HepG2 (cell line): Measurements from ENCODE around the gene AREL1. TPM values are rescaled to one million over a fixed set of nuclear protein-coding genes. Genes with fewer than 3 reads are reported as not detected.

Experiments used
- CEBPB ChIP-seq: IDR thresholded peaks from 2 replicates; pipeline ENCODE4 v1.6.1; 2011; ENCODE audit warnings: low read depth, low read length, improper control_type of control experiment, borderline replicate concordance
- DRAP1 ChIP-seq: IDR thresholded peaks from 2 replicates; pipeline ENCODE4 v1.6.1; 2016; ENCODE audit warnings: missing genetic modification reagents, missing compliant biosample characterization
- ETV5 ChIP-seq: IDR thresholded peaks from 2 replicates; pipeline ENCODE4 v1.6.1; 2018; ENCODE audit warnings: missing biosample characterization, missing genetic modification reagents, inconsistent platforms, borderline replicate concordance
- HMGXB3 ChIP-seq: sonication (generic); formaldehyde crosslinking; IDR thresholded peaks from 2 replicates; pipeline ENCODE4 v1.4.0; 2020; ENCODE audit warnings: missing genetic modification reagents, borderline replicate concordance
- IRF9 ChIP-seq: sonication (generic); formaldehyde crosslinking; IDR thresholded peaks from 2 replicates; pipeline ENCODE4 v1.8.0; 2022; ENCODE audit warnings: missing genetic modification reagents, mild to moderate bottlenecking, borderline replicate concordance
- MIER2 ChIP-seq: IDR thresholded peaks from 2 replicates; pipeline ENCODE4 v1.6.1; 2016; ENCODE audit warnings: missing biosample characterization, missing genetic modification reagents
- MIXL1 ChIP-seq: IDR thresholded peaks from 2 replicates; pipeline ENCODE4 v1.6.1; 2016
- NFIB ChIP-seq: sonication (generic); formaldehyde crosslinking; IDR thresholded peaks from 2 replicates; pipeline ENCODE4 v1.9.0; 2021; ENCODE audit warnings: missing genetic modification reagents, mild to moderate bottlenecking, borderline replicate concordance
- NONO ChIP-seq, 2 experiments: fragments of 450-650 bp in 1 of 2; sonication (generic) in 1 of 2; formaldehyde crosslinking in 1 of 2; IDR thresholded peaks in 1 of 2; conservative IDR thresholded peaks in 1 of 2; 2 replicates each; pipeline versions ENCODE4 v1.6.1 to v1.8.0; 2017 to 2022; ENCODE audit warnings: mild to moderate bottlenecking in 1 of 2, missing genetic modification reagents in 1 of 2, moderate library complexity in 1 of 2
- RORA ChIP-seq: sonication (generic); formaldehyde crosslinking; IDR thresholded peaks from 2 replicates; pipeline ENCODE4 v1.5.0; 2020; ENCODE audit warnings: mild to moderate bottlenecking, missing genetic modification reagents, moderate library complexity
- SNAPC4 ChIP-seq: sonication (generic); formaldehyde crosslinking; IDR thresholded peaks from 2 replicates; pipeline ENCODE4 v1.4.0; 2020; ENCODE audit warnings: mild to moderate bottlenecking, missing genetic modification reagents
- TBL1XR1 ChIP-seq: fragments of 150-350 bp; IDR thresholded peaks from 2 replicates; pipeline ENCODE4 v1.6.1; 2014; ENCODE audit warnings: borderline replicate concordance, low read length; ENCODE audit not compliant: partially characterized antibody
- XRCC5 ChIP-seq: fragments of 200-400 bp; formaldehyde crosslinking; optimal IDR thresholded peaks from 2 replicates; pipeline ENCODE3; 2017; ENCODE audit warnings: mild to moderate bottlenecking, low read length
- ZFP90 ChIP-seq: sonication (generic); formaldehyde crosslinking; IDR thresholded peaks from 2 replicates; pipeline ENCODE4 v1.8.0; 2022; ENCODE audit warnings: missing genetic modification reagents, mild to moderate bottlenecking, inconsistent platforms, borderline replicate concordance
- ZNF740 ChIP-seq: sonication (generic); formaldehyde crosslinking; IDR thresholded peaks from 2 replicates; pipeline ENCODE4 v1.4.0; 2020; ENCODE audit warnings: missing genetic modification reagents
- ZSCAN21 ChIP-seq: sonication (generic); formaldehyde crosslinking; IDR thresholded peaks from 2 replicates; pipeline ENCODE4 v1.8.0; 2022; ENCODE audit warnings: mild to moderate bottlenecking, missing genetic modification reagents, moderate library complexity, borderline replicate concordance
- polyA plus RNA-seq, 8 experiments: library from polyadenylated mRNA; depleted of rRNA in 3 of 8; stranded (reverse) in 7 of 8; unstranded in 1 of 8; fragments of >200 nt; fragmentation: Illumina TruSeq in 4 of 8; extraction: Trizol in 4 of 8; gene quantifications; 2 replicates each; pipeline versions ENCODE4 v1.2.1 to v1.2.3, GENCODE V29; 2011 to 2016; ENCODE audit warnings: low read depth in 4 of 8, missing spikeins in 1 of 8, mixed read lengths in 1 of 8; ENCODE audit not compliant: insufficient read depth in 1 of 8
- total RNA-seq, 5 experiments: library from RNA; depleted of rRNA; stranded (reverse); fragments of >200 nt; fragmentation: Illumina TruSeq; extraction: Trizol; gene quantifications; 2 replicates each; pipeline ENCODE4 v1.2.3, GENCODE V29; 2016; ENCODE audit warnings: low read depth in 1 of 5

AREL1 gene
- total and polyA plus RNA-seq, 2 of the 13 experiments (the other 11 are each of a cell fraction or from before 2014, with no cell fraction given): 21.3 to 25.4 TPM

- TF ChIP-seq SNAPC4 (CRISPR knock-in tag) (no peak), ZSCAN21 (no peak), XRCC5 (peak; percentile 53), HMGXB3 (CRISPR knock-in tag) (peak; percentile 70; the same call in 1 of the 2 replicates), ZFP90 (CRISPR knock-in tag) (no peak), MIER2 (CRISPR knock-in tag) (0 out of 2 replicates have a peak, but pooled peaks have one; percentile 19), DRAP1 (peak; percentile 63), NONO (IDR thresholded peaks at IDR 0.05) (no peak), NONO (CRISPR knock-in tag; conservative IDR thresholded peaks at IDR 0.05) (0 out of 2 replicates have a peak, but pooled peaks have one; percentile 52), NFIB (no peak), CEBPB (peak; percentile 70; the same call in 1 of the 2 replicates), TBL1XR1 (peak; percentile 19), MIXL1 (CRISPR knock-in tag) (peak; percentile 90), IRF9 (CRISPR knock-in tag) (peak; percentile 56; the same call in 1 of the 2 replicates), ETV5 (CRISPR knock-in tag) (peak; percentile 70; the same call in 1 of the 2 replicates), RORA (CRISPR knock-in tag) (no peak), ZNF740 (CRISPR knock-in tag) (no peak)
Measured at GRCh38 chr14:74712499-74713394, at the start of gene AREL1, which contains the start of gene FCF1 (continued).
